GM06990 (cell line): ENCODE measurements around the gene TMEM187.

ENCODE experiments used
- DNase-seq: peaks from one replicate; pipeline ENCODE4 v3.0.0-alpha.2; 2011; ENCODE audit not compliant: insufficient read length; ENCODE audit errors: extremely low read depth
- H3K27me3 ChIP-seq: replicated peaks from 2 replicates; pipeline ENCODE4 v1.6.0; 2011; ENCODE audit warnings: low read length; ENCODE audit not compliant: control insufficient read depth, insufficient read depth
- H3K36me3 ChIP-seq: 2 replicates; pipeline ENCODE4 v1.5.1; 2011; ENCODE audit warnings: low read length; ENCODE audit not compliant: control insufficient read depth, insufficient read depth
- H3K4me3 ChIP-seq: replicated peaks from 2 replicates; pipeline ENCODE4 v1.5.1; 2011; ENCODE audit warnings: low read depth, mild to moderate bottlenecking, control low read depth, low read length
- TF ChIP-seq, protein P1 (sequence below): IDR thresholded peaks from 2 replicates; pipeline ENCODE4 v1.5.1; 2011; ENCODE audit warnings: low read length, control low read depth, mild to moderate bottlenecking, inconsistent platforms; ENCODE audit not compliant: insufficient read depth, poor library complexity, severe bottlenecking

The TMEM187 gene

DNA sequence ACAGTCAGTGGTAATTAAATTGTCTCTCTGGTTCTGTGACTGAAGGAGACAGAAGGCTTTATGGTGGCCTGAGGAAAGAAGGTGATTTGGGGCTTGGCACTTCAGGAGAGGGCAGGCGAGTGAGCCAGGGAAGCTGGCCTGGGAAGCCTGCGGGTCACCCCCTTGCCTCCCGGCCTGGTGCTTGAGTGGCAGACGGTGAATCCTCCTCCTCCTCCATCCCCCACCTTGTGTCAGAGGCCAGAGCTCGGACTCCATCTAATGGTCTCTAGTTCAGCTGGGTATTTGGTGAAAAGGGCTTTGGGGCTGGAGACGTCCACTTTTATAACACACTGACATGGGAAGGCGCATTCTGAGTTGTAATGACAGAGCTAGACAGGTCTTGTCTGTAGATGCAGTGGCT lies 8.7 kb downstream of the TMEM187 start:
- no peaks in the 10 kb centered on the region for H3K36me3 ChIP-seq
- TF ChIP-seq, protein P1, sequence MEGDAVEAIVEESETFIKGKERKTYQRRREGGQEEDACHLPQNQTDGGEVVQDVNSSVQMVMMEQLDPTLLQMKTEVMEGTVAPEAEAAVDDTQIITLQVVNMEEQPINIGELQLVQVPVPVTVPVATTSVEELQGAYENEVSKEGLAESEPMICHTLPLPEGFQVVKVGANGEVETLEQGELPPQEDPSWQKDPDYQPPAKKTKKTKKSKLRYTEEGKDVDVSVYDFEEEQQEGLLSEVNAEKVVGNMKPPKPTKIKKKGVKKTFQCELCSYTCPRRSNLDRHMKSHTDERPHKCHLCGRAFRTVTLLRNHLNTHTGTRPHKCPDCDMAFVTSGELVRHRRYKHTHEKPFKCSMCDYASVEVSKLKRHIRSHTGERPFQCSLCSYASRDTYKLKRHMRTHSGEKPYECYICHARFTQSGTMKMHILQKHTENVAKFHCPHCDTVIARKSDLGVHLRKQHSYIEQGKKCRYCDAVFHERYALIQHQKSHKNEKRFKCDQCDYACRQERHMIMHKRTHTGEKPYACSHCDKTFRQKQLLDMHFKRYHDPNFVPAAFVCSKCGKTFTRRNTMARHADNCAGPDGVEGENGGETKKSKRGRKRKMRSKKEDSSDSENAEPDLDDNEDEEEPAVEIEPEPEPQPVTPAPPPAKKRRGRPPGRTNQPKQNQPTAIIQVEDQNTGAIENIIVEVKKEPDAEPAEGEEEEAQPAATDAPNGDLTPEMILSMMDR = peak; percentile 4
- no peak for DNase-seq
- H3K27me3 ChIP-seq = no peaks in the 10 kb centered on the region
- H3K4me3 ChIP-seq = 0 out of 2 replicates have a peak overlapping the region, but pooled peaks have one; percentile 3

DNA sequence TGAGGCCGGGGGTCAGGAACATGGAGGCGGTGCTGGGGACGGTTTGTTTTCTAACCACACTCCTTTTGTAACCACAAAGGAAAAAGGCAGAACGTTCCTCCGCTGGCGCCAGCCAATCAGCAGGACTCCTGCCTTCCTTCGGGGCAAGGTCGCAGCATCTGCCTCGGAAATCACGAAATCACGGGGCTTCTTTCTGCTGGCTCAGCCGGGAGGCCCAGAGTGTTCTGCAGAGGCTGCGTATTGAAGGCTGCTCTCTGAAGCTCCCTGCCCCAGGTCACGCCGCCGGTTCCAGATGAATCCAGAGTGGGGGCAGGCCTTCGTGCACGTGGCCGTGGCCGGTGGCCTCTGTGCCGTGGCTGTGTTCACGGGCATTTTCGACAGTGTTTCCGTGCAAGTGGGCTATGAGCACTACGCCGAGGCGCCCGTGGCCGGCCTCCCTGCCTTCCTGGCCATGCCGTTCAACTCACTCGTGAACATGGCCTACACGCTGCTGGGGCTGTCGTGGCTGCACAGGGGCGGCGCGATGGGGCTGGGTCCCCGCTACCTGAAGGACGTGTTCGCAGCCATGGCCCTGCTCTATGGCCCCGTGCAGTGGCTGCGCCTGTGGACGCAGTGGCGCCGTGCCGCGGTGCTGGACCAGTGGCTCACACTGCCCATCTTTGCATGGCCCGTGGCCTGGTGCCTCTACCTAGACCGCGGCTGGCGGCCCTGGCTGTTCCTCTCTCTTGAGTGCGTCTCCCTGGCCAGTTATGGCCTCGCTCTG lies 9.4 kb downstream of the TMEM187 start:
- DNase-seq = no peak
- no peaks in the 10 kb centered on the region for H3K27me3 ChIP-seq
- H3K4me3 ChIP-seq = no peak overlapping the region
- TF ChIP-seq, protein P1 = no peak
- no peaks in the 10 kb centered on the region for H3K36me3 ChIP-seq

DNA sequence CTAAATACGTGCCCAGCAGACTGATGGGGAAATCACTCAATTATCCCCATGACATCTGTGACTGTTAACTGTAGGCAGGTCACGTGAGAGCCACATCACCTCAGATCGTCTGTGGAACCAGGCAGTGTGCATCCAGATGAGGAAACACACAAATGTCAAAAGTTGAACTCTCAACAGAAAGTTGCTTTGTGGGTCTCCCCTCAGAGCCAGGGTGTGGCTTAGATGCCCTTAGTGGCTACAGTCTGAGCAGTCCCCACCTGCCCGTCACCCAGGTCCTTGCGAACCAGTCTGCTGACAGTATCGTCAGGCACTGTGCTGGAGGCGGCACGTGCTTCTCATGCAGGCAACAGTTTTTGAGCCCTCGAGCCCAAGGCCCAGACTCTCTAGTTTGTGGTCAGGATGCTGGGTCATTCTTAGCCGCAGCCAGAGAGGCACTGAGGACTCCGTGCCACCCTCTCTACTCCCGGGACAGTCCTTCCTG lies 10.8 kb downstream of the TMEM187 start:
- TF ChIP-seq, protein P1 = no peak
- Histone ChIP-seq H3K27me3 (no peaks in the 10 kb centered on the region), H3K36me3 (no peaks in the 10 kb centered on the region), H3K4me3 (no peak overlapping the region)
- DNase-seq = no peak

DNA sequence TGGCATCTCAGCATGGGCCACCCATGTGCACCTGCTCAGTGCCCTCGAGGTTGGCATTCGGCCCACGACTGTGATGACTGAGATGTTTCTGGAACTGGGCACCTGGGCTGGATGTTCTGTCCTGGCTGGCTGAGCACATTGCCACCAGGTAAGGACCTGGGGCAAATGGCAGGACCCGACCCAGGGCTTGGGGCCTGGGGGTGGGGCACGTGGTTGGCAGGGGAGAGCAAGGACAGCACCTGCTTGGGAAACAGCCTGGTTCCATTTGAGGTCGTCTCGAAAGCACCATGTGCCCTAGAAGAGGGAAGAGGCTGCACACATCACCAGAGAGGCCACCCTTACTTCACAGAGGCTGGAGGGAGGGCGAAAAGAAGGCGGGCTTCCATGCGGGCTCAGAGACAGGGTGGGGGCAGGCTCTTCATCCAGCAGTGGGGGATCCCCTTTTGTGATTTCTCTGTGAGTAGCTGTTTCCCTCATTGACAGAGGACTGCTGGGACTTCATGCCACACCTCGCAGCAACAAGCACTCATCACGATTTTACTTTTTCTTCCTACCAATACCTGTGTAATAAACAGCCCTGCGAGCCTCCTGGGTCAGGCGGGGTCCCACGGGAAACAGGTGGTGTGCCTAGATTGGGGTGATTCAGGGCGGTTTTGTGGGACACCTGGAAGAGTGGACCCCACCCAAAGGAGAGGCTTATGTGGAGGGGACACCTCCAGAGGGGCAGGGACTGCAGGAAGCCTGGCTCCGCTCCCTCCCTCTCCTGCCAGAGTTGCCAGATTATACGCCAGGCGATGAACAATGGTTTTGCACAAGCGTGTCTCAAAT lies 12.0 kb downstream of the TMEM187 start:
- peak; percentile 64 for DNase-seq
- Histone ChIP-seq H3K36me3 (no peaks in the 10 kb centered on the region), H3K27me3 (no peaks in the 10 kb centered on the region), H3K4me3 (no peak overlapping the region)
- TF ChIP-seq, protein P1 = no peak

DNA sequence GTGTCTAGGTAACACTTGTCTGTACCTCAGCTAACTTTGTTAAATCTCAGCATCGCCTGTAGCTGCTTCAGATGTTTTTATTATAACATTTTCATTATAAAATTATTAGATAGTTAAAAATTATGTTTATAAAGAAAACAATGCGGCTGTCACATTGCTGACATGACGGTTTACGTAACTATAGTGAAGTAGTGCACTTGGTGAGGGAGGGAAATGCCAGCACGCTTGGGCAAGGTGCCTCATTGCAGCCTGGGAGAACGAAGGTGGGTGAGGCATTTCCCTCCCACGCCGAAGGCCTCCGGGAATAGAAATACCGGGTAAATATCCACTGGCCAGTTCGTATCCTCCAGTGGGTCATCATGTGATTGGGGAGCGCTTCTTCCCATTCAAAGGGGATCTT lies 15.9 kb downstream of the TMEM187 start:
- no peaks in the 10 kb centered on the region for H3K36me3 ChIP-seq
- DNase-seq = no peak
- H3K4me3 ChIP-seq = no peak overlapping the region
- H3K27me3 ChIP-seq = no peaks in the 10 kb centered on the region
- TF ChIP-seq, protein P1 = no peak
